ENCODE measurements around the gene HOMER1. TPM values are rescaled to one million over a fixed set of nuclear protein-coding genes. Genes with fewer than 3 reads are reported as not detected.

Gene HOMER1
- total and polyA plus RNA-seq, 2 of the 13 experiments (the other 11 are each of a cell fraction or from before 2014, with no cell fraction given) = 5.3 to 24.8 TPM

DNA sequence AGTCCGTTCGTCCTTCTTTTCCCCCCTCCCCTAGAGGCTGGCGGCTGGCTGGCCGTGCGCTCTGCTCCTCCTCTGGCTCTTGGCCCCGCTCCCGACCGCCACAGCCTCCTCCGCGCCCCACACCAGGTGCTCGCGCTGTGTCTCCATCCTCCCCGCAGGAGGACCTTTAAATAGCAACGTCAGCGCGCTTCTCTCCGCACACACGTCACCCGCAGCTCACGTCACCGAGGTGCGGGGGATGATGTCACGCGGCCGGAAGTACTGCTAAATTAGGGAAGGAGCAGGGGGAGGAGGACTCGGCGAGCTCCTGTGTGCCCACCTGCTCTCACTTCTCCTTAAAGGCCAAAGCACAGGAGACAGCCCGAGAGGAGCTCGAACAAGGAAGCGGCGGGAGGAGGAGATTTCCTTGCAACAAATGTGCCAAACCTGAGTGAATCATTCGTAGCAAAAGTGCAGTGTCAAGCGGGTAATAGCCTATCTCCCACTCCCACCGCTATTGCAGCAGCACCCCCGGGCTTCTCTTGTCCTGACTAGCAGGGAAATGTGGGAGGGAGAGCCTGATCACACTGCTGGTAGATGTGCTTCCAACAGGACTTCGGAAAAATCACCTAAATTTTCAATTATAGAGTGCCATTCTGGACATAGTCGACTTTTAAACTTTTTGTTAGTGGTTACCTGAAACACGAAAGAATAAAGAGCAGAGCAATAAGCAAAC is 614 bp upstream of the HOMER1 start (continued):
- no peak for TF ChIP-seq ZNF432 (CRISPR knock-in tag; IDR thresholded peaks at IDR 0.05; ENCODE audit: borderline replicate concordance)
- no peak for TF ChIP-seq RORA (CRISPR knock-in tag; IDR thresholded peaks at IDR 0.05)
- TF ChIP-seq ZNF235 (CRISPR knock-in tag; IDR thresholded peaks at IDR 0.05; ENCODE audit: borderline replicate concordance) = no peak
- TF ChIP-seq, protein P1, sequence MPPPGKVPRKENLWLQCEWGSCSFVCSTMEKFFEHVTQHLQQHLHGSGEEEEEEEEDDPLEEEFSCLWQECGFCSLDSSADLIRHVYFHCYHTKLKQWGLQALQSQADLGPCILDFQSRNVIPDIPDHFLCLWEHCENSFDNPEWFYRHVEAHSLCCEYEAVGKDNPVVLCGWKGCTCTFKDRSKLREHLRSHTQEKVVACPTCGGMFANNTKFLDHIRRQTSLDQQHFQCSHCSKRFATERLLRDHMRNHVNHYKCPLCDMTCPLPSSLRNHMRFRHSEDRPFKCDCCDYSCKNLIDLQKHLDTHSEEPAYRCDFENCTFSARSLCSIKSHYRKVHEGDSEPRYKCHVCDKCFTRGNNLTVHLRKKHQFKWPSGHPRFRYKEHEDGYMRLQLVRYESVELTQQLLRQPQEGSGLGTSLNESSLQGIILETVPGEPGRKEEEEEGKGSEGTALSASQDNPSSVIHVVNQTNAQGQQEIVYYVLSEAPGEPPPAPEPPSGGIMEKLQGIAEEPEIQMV (CRISPR knock-in tag; IDR thresholded peaks at IDR 0.05; ENCODE audit: low read depth) = peak; percentile 30; the same call in 1 of the 2 replicates
- TF ChIP-seq, protein P2, sequence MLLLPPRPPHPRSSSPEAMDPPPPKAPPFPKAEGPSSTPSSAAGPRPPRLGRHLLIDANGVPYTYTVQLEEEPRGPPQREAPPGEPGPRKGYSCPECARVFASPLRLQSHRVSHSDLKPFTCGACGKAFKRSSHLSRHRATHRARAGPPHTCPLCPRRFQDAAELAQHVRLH (CRISPR knock-in tag; IDR thresholded peaks at IDR 0.05; ENCODE audit: borderline replicate concordance, low read depth) = peak; percentile 92
- TF ChIP-seq SRSF9 (IDR thresholded peaks at IDR 0.05; ENCODE audit: borderline replicate concordance, insufficient read depth, low read depth, low read length, poor library complexity, severe bottlenecking) = no peak
- no peak for TF ChIP-seq ZNF256 (CRISPR knock-in tag; conservative IDR thresholded peaks at IDR 0.05)
- TF ChIP-seq SRSF1 (optimal IDR thresholded peaks at IDR 0.05; ENCODE audit: low read depth, low read length) = no peak
- TF ChIP-seq, protein P3, sequence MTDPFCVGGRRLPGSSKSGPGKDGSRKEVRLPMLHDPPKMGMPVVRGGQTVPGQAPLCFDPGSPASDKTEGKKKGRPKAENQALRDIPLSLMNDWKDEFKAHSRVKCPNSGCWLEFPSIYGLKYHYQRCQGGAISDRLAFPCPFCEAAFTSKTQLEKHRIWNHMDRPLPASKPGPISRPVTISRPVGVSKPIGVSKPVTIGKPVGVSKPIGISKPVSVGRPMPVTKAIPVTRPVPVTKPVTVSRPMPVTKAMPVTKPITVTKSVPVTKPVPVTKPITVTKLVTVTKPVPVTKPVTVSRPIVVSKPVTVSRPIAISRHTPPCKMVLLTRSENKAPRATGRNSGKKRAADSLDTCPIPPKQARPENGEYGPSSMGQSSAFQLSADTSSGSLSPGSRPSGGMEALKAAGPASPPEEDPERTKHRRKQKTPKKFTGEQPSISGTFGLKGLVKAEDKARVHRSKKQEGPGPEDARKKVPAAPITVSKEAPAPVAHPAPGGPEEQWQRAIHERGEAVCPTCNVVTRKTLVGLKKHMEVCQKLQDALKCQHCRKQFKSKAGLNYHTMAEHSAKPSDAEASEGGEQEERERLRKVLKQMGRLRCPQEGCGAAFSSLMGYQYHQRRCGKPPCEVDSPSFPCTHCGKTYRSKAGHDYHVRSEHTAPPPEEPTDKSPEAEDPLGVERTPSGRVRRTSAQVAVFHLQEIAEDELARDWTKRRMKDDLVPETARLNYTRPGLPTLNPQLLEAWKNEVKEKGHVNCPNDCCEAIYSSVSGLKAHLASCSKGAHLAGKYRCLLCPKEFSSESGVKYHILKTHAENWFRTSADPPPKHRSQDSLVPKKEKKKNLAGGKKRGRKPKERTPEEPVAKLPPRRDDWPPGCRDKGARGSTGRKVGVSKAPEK (CRISPR knock-in tag; IDR thresholded peaks at IDR 0.05; ENCODE audit: borderline replicate concordance) = peak; percentile 70; the same call in 1 of the 2 replicates
- TF ChIP-seq SNRNP70 (IDR thresholded peaks at IDR 0.05; ENCODE audit: low read depth, low read length) = no peak
- TF ChIP-seq, protein P4, sequence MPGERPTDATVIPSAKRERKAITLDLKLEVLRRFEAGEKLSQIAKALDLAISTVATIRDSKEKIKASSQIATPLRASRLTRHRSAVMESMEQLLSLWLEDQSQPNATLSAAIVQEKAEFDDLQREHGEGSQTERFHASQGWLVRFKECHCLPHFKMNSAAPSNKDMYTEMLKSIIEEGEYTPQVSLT (CRISPR knock-in tag; IDR thresholded peaks at IDR 0.05; ENCODE audit: borderline replicate concordance, low read depth) = no peak
- no peak for TF ChIP-seq HNRNPLL (IDR thresholded peaks at IDR 0.05; ENCODE audit: low read depth, low read length, poor library complexity, severe bottlenecking)
- no peak for TF ChIP-seq CHCHD3 (CRISPR knock-in tag; IDR thresholded peaks at IDR 0.05)
- peak; percentile 28; the same call in 1 of the 2 replicates for TF ChIP-seq NCOA2 (CRISPR knock-in tag; IDR thresholded peaks at IDR 0.05)
- 0 out of 2 replicates have a peak, but pooled peaks have one; percentile 17 for TF ChIP-seq ZBTB42 (CRISPR knock-in tag; IDR thresholded peaks at IDR 0.05)
- TF ChIP-seq ZNF749 (CRISPR knock-in tag; IDR thresholded peaks at IDR 0.05; ENCODE audit: borderline replicate concordance) = no peak
- TF ChIP-seq, protein P5, sequence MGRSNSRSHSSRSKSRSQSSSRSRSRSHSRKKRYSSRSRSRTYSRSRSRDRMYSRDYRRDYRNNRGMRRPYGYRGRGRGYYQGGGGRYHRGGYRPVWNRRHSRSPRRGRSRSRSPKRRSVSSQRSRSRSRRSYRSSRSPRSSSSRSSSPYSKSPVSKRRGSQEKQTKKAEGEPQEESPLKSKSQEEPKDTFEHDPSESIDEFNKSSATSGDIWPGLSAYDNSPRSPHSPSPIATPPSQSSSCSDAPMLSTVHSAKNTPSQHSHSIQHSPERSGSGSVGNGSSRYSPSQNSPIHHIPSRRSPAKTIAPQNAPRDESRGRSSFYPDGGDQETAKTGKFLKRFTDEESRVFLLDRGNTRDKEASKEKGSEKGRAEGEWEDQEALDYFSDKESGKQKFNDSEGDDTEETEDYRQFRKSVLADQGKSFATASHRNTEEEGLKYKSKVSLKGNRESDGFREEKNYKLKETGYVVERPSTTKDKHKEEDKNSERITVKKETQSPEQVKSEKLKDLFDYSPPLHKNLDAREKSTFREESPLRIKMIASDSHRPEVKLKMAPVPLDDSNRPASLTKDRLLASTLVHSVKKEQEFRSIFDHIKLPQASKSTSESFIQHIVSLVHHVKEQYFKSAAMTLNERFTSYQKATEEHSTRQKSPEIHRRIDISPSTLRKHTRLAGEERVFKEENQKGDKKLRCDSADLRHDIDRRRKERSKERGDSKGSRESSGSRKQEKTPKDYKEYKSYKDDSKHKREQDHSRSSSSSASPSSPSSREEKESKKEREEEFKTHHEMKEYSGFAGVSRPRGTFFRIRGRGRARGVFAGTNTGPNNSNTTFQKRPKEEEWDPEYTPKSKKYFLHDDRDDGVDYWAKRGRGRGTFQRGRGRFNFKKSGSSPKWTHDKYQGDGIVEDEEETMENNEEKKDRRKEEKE (IDR thresholded peaks at IDR 0.05) = no peak
